ENCODE results near the gene AUTS2. TPM values are rescaled to one million over a fixed set of nuclear protein-coding genes. Genes with fewer than 3 reads are reported as not detected.

The AUTS2 gene
- polyA plus RNA-seq, 1 donor (not counting 4 experiments of a cell fraction or from before 2014, with no cell fraction given) = 4.7 TPM

GRCh38 chr7:70597066-70597465 is 998.8 kb downstream of the AUTS2 start:
- Histone ChIP-seq H3K27ac (ENCODE audit: control insufficient read depth, insufficient read depth, low read length) (no peak overlapping the region), H3K9me3 (ENCODE audit: control insufficient read depth, low read depth, low read length) (no peaks in the 10 kb centered on the region), H2AFZ (ENCODE audit: control insufficient read depth, low read length) (peak overlapping the region; percentile 93), H4K20me1 (ENCODE audit: control insufficient read depth, extremely low read depth, insufficient read depth, low read length) (no peaks in the 10 kb centered on the region), H3K9me1 (ENCODE audit: control insufficient read depth, extremely low read depth, insufficient read depth, low read length) (peaks cover 5% of the 10 kb centered on the region), H3K27me3 (ENCODE audit: control insufficient read depth, extremely low read depth, insufficient read depth, low read length) (no peaks in the 10 kb centered on the region), H3K4me2 (ENCODE audit: control insufficient read depth, extremely low read depth, insufficient read depth, low read depth, low read length) (peak overlapping the region; percentile 87), H3K36me3 (ENCODE audit: control insufficient read depth in 2 of 2, extremely low read depth in 1 of 2, insufficient read depth in 2 of 2, low read length in 2 of 2) (no peaks in the 10 kb centered on the region), H3K79me2 (ENCODE audit: control insufficient read depth, insufficient read depth, low read length) (peaks cover 4% of the 10 kb centered on the region), H3K4me1 (ENCODE audit: control insufficient read depth, extremely low read depth, insufficient read depth, low read length) (peaks cover 43% of the 10 kb centered on the region), H3K4me3 (ENCODE audit: control insufficient read depth in 2 of 3, extremely low read depth in 1 of 3, insufficient read depth in 2 of 3, low read depth in 1 of 3, low read length in 3 of 3) (peak overlapping the region; percentile 62 to 89 (median 74)), H3K9ac (ENCODE audit: control insufficient read depth, extremely low read depth, insufficient read depth, low read length) (peak overlapping the region; percentile 66)
- no peak for TF ChIP-seq EZH2 (IDR thresholded peaks at IDR 0.05; ENCODE audit: low read length)
- TF ChIP-seq CTCF (optimal IDR thresholded peaks at IDR 0.05 in 1 of 3, IDR thresholded peaks at IDR 0.05 in 1 of 3, conservative IDR thresholded peaks at IDR 0.05 in 1 of 3; ENCODE audit: extremely low read depth in 1 of 3, insufficient read depth in 2 of 3, low read length in 3 of 3) = no peak
- dilution Hi-C loops (cut with MboI; ENCODE audit: extremely low pct_ligation_motif_present, low sequenced_read_pairs) = loop anchor here (5.0 kb wide), 1 partner anchor 100 kb away; no protein-coding TSS in a partner anchor
- peak; percentile 86 for FAIRE-seq
- DNase-seq (ENCODE audit: low read depth, low spot score) = no peak

- Histone ChIP-seq H4K20me1 (ENCODE audit: control insufficient read depth, extremely low read depth, insufficient read depth, low read length) (no peaks in the 10 kb centered on the region), H3K36me3 (ENCODE audit: control insufficient read depth in 2 of 2, extremely low read depth in 1 of 2, insufficient read depth in 2 of 2, low read length in 2 of 2) (no peaks in the 10 kb centered on the region), H3K27ac (ENCODE audit: control insufficient read depth, insufficient read depth, low read length) (peak overlapping the region; percentile 77), H3K9me1 (ENCODE audit: control insufficient read depth, extremely low read depth, insufficient read depth, low read length) (peaks cover 5% of the 10 kb centered on the region), H3K79me2 (ENCODE audit: control insufficient read depth, insufficient read depth, low read length) (peaks cover 4% of the 10 kb centered on the region), H3K4me3 (ENCODE audit: control insufficient read depth in 2 of 3, extremely low read depth in 1 of 3, insufficient read depth in 2 of 3, low read depth in 1 of 3, low read length in 3 of 3) (peak overlapping the region in 1 of 3 experiments; percentile 12), H2AFZ (ENCODE audit: control insufficient read depth, low read length) (no peak overlapping the region), H3K9me3 (ENCODE audit: control insufficient read depth, low read depth, low read length) (no peaks in the 10 kb centered on the region), H3K9ac (ENCODE audit: control insufficient read depth, extremely low read depth, insufficient read depth, low read length) (no peak overlapping the region), H3K4me1 (ENCODE audit: control insufficient read depth, extremely low read depth, insufficient read depth, low read length) (peaks cover 43% of the 10 kb centered on the region), H3K4me2 (ENCODE audit: control insufficient read depth, extremely low read depth, insufficient read depth, low read depth, low read length) (peak overlapping the region; percentile 87), H3K27me3 (ENCODE audit: control insufficient read depth, extremely low read depth, insufficient read depth, low read length) (no peaks in the 10 kb centered on the region)
- peak; percentile 97 for FAIRE-seq
- dilution Hi-C loops (cut with MboI; ENCODE audit: extremely low pct_ligation_motif_present, low sequenced_read_pairs) = loop anchor here (5.0 kb wide), 1 partner anchor 98 kb away; no protein-coding TSS in a partner anchor
- TF ChIP-seq CTCF (optimal IDR thresholded peaks at IDR 0.05 in 1 of 3, IDR thresholded peaks at IDR 0.05 in 1 of 3, conservative IDR thresholded peaks at IDR 0.05 in 1 of 3; ENCODE audit: extremely low read depth in 1 of 3, insufficient read depth in 2 of 3, low read length in 3 of 3) (no peak), EZH2 (IDR thresholded peaks at IDR 0.05; ENCODE audit: low read length) (no peak)
- DNase-seq (ENCODE audit: low read depth, low spot score) = peak; percentile 97
Observed at GRCh38 chr7:70598976-70599375, 1000.7 kb downstream of the AUTS2 start.
